CD14-positive monocyte (primary cell): ENCODE data around the gene VSIG10L2. TPM values are rescaled to one million over a fixed set of nuclear protein-coding genes. Genes with fewer than 3 reads are reported as not detected.

ENCODE experiments used
- DNase-seq, 3 donors: peaks; one replicate each; pipeline ENCODE4 v3.0.0-alpha.2; 2011 to 2022
- H2AFZ ChIP-seq: 2 replicates; pipeline ENCODE4 v1.6.0; 2012; ENCODE audit warnings: mild to moderate bottlenecking, low read depth, low read length, inconsistent platforms; ENCODE audit not compliant: insufficient read depth, poor library complexity, severe bottlenecking
- H3K27ac ChIP-seq, 2 donors: 1 replicate in 1 of 2; 2 replicates in 1 of 2; pipeline ENCODE4 v1.5.1; 2012 to 2013; ENCODE audit warnings: low read length in 2 of 2, control low read depth in 1 of 2, inconsistent platforms in 1 of 2, low read depth in 1 of 2, mild to moderate bottlenecking in 1 of 2
- H3K27me3 ChIP-seq, 2 donors: one replicate each; pipeline versions ENCODE4 v1.6.0 to v1.6.1; 2011 to 2013; ENCODE audit warnings: low read length in 2 of 2; ENCODE audit not compliant: control insufficient read depth in 2 of 2, insufficient read depth in 2 of 2
- H3K36me3 ChIP-seq, 2 donors: replicated peaks in 1 of 2; 1 replicate in 1 of 2; 2 replicates in 1 of 2; pipeline versions ENCODE4 v1.5.1 to v1.6.1; 2012 to 2013; ENCODE audit warnings: low read length in 2 of 2, control low read depth in 1 of 2, inconsistent platforms in 1 of 2, mild to moderate bottlenecking in 1 of 2; ENCODE audit not compliant: insufficient read depth in 2 of 2, control insufficient read depth in 1 of 2
- H3K4me1 ChIP-seq, 2 donors: 1 replicate in 1 of 2; 2 replicates in 1 of 2; pipeline versions ENCODE4 v1.5.1 to v1.6.1; 2012 to 2013; ENCODE audit warnings: low read length in 2 of 2, control low read depth in 1 of 2, inconsistent platforms in 1 of 2, mild to moderate bottlenecking in 1 of 2, moderate library complexity in 1 of 2; ENCODE audit not compliant: insufficient read depth in 2 of 2, control insufficient read depth in 1 of 2
- H3K4me2 ChIP-seq: replicated peaks from 2 replicates; pipeline ENCODE3; 2012; ENCODE audit warnings: low read length, moderate library complexity, mild to moderate bottlenecking; ENCODE audit not compliant: poor library complexity, severe bottlenecking; ENCODE audit errors: extremely low read depth
- H3K4me3 ChIP-seq, 3 experiments: fragments of 200-600 bp in 1 of 3; sonication (generic) in 1 of 3; replicated peaks in 1 of 3; 1 replicate in 2 of 3; 2 replicates in 1 of 3; pipeline ENCODE4 v1.5.1; 2011 to 2013; ENCODE audit warnings: low read length in 3 of 3, mild to moderate bottlenecking in 3 of 3, control low read depth in 2 of 3, low read depth in 2 of 3, inconsistent platforms in 1 of 3, moderate library complexity in 1 of 3
- H3K79me2 ChIP-seq: 2 replicates; pipeline ENCODE4 v1.6.0; 2012; ENCODE audit warnings: mild to moderate bottlenecking, control low read depth, inconsistent platforms, low read length, moderate library complexity; ENCODE audit not compliant: insufficient read depth
- H3K9ac ChIP-seq: 2 replicates; pipeline ENCODE4 v1.6.0; 2017; ENCODE audit warnings: low read length, mild to moderate bottlenecking; ENCODE audit not compliant: insufficient read depth, poor library complexity, severe bottlenecking
- H3K9me3 ChIP-seq, 2 donors: replicated peaks in 1 of 2; 1 replicate in 1 of 2; 2 replicates in 1 of 2; pipeline versions ENCODE4 v1.5.1 to v1.6.1; 2012 to 2013; ENCODE audit warnings: low read length in 2 of 2, control low read depth in 1 of 2; ENCODE audit not compliant: control insufficient read depth in 1 of 2, insufficient read depth in 1 of 2
- H4K20me1 ChIP-seq: 2 replicates; pipeline ENCODE4 v1.6.0; 2012; ENCODE audit warnings: mild to moderate bottlenecking, low read length, control low read depth, moderate library complexity; ENCODE audit not compliant: insufficient read depth
- H3K27ac Mint-ChIP-seq, 7 donors: one replicate each; pipeline ENCODE4 v1.8.0; 2020; ENCODE audit warnings: mild to moderate bottlenecking in 7 of 7, mixed read lengths in 7 of 7, moderate library complexity in 6 of 7, inconsistent platforms in 2 of 7
- H3K27me3 Mint-ChIP-seq, 3 donors: one replicate each; pipeline ENCODE4 v1.8.0; 2021 to 2022; ENCODE audit warnings: low read depth in 3 of 3, mild to moderate bottlenecking in 3 of 3, mixed read lengths in 3 of 3, moderate library complexity in 3 of 3, inconsistent platforms in 1 of 3
- H3K36me3 Mint-ChIP-seq, 2 donors: one replicate each; pipeline ENCODE4 v1.8.0; 2020; ENCODE audit warnings: mixed read lengths in 2 of 2, inconsistent platforms in 1 of 2, mild to moderate bottlenecking in 1 of 2
- H3K4me1 Mint-ChIP-seq: one replicate; pipeline ENCODE4 v1.8.0; 2020; ENCODE audit warnings: mild to moderate bottlenecking, mixed read lengths
- H3K4me3 Mint-ChIP-seq, 2 donors: one replicate each; pipeline ENCODE4 v1.8.0; 2020; ENCODE audit warnings: mild to moderate bottlenecking in 2 of 2, mixed read lengths in 2 of 2, moderate library complexity in 1 of 2
- H3K9me3 Mint-ChIP-seq, 7 donors: one replicate each; pipeline ENCODE4 v1.8.0; 2020 to 2022; ENCODE audit warnings: mixed read lengths in 7 of 7, mild to moderate bottlenecking in 6 of 7, moderate library complexity in 6 of 7, inconsistent platforms in 2 of 7
- WGBS: methylation state at CpG from one replicate; pipeline ENCODE4 v1.1.5; 2013; ENCODE audit warnings: missing lambda C conversion rate; ENCODE audit not compliant: insufficient coverage; 5-methylcytosine and 5-hydroxymethylcytosine counted together
- intact Hi-C, 2 donors: fragments of 100-400 bp; cut with micrococcal nuclease; formaldehyde crosslinking; loops; one replicate each; pipeline versions ENCODE4 v1.15.0 to v1.15.1; 2023
- polyA plus RNA-seq, 3 donors: library from polyadenylated mRNA; depleted of rRNA in 1 of 3; unstranded in 2 of 3; stranded (reverse) in 1 of 3; fragments of 300-500 nt in 2 of 3; fragments of >200 nt in 1 of 3; fragmentation: Illumina TruSeq in 2 of 3; gene quantifications; 1 replicate in 2 of 3; 2 replicates in 1 of 3; pipeline ENCODE4 v1.2.3, GENCODE V29; 2012 to 2021
- TF ChIP-seq, protein P1 (sequence below): fragments of 200-600 bp; IDR thresholded peaks from one replicate; pipeline ENCODE4 v1.8.0; 2022; ENCODE audit warnings: antibody characterized with exemption, mild to moderate bottlenecking

VSIG10L2 gene
- polyA plus RNA-seq, 3 donors = not detected

DNA sequence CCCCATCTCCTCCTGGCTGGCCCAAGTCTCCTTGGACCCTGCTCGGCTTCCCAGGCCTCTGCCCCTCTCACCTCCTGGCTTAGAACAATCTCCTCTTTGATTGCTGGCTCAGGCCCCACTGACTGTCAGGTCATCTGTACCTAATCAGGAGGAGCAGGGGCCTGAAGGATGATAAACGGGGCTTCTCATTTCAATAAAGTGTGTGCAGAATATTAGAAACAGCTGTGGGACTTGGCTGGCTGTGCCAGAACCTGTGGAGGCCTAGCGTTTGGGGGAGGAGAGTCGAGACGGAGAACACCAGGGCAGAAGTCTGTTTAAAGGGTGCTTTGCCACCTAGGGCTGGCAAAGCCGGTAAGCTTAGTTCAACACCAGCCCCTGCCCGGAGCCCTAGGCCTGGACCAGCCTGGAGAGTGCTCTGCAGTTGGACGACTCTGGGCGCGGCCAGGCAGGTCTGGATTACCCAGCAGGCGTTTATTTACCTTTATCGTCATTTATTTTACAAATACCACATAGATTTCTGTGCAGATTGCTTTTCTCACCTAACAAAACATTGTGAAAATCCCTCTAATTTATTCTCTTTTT lies 10.1 kb upstream of the VSIG10L2 start:
- Histone ChIP-seq H3K9ac (no peak overlapping the region), H3K79me2 (no peaks in the 10 kb centered on the region), H3K36me3 (no peaks in the 10 kb centered on the region), H3K4me1 (no peaks in the 10 kb centered on the region), H4K20me1 (no peaks in the 10 kb centered on the region), H2AFZ (no peak overlapping the region), H3K27me3 (no peaks in the 10 kb centered on the region), H3K4me2 (no peak overlapping the region), H3K4me3 (no peak overlapping the region), H3K9me3 (no peaks in the 10 kb centered on the region), H3K27ac (no peak overlapping the region)
- no peak overlapping the region for H3K4me3 Mint-ChIP-seq
- TF ChIP-seq, protein P1, sequence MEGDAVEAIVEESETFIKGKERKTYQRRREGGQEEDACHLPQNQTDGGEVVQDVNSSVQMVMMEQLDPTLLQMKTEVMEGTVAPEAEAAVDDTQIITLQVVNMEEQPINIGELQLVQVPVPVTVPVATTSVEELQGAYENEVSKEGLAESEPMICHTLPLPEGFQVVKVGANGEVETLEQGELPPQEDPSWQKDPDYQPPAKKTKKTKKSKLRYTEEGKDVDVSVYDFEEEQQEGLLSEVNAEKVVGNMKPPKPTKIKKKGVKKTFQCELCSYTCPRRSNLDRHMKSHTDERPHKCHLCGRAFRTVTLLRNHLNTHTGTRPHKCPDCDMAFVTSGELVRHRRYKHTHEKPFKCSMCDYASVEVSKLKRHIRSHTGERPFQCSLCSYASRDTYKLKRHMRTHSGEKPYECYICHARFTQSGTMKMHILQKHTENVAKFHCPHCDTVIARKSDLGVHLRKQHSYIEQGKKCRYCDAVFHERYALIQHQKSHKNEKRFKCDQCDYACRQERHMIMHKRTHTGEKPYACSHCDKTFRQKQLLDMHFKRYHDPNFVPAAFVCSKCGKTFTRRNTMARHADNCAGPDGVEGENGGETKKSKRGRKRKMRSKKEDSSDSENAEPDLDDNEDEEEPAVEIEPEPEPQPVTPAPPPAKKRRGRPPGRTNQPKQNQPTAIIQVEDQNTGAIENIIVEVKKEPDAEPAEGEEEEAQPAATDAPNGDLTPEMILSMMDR = no peak
- H3K36me3 Mint-ChIP-seq = no peaks in the 10 kb centered on the region
- peaks cover 0 to 7% (median 0%) of the 10 kb centered on the region in 7 donors for H3K9me3 Mint-ChIP-seq
- peaks cover 4% of the 10 kb centered on the region for H3K4me1 Mint-ChIP-seq
- no peak overlapping the region for H3K27ac Mint-ChIP-seq
- 82% methylated on average over 10 of the region's 12 CpGs for WGBS
- intact Hi-C loops = no loop called here
- peaks cover 1 to 3% (median 2%) of the 10 kb centered on the region in 3 donors for H3K27me3 Mint-ChIP-seq
- DNase-seq = no peak

DNA sequence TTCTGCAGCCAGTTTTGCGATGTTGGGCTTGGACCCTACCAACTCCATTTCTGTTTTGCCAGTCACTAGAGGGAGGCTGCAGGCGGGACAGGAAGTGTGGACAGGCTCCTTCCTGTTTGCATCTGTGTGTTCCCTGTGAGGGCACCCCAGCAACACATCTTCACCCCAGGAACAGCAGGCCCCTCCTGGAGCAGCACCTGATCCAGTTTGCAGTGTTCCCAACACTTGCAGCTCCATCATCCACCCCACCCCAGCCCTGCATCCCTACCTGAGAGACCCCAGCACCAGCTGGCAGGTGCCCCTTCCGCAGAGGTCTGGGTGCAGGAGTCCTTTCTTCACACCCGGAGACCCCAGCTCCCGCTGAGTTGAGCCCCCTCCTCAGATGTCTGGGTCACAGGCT lies 7.4 kb upstream of the VSIG10L2 start:
- no peaks in the 10 kb centered on the region for H4K20me1 ChIP-seq
- no peak overlapping the region for H3K9ac ChIP-seq
- H3K4me1 ChIP-seq = no peaks in the 10 kb centered on the region
- Mint-ChIP-seq H3K36me3 (no peaks in the 10 kb centered on the region), H3K4me3 (no peak overlapping the region), H3K27ac (no peak overlapping the region), H3K27me3 (peaks cover 0 to 8% (median 0%) of the 10 kb centered on the region in 3 donors), H3K9me3 (peaks cover 0 to 7% (median 0%) of the 10 kb centered on the region in 7 donors), H3K4me1 (peaks cover 4% of the 10 kb centered on the region)
- no peaks in the 10 kb centered on the region for H3K9me3 ChIP-seq
- TF ChIP-seq, protein P1 = no peak
- H2AFZ ChIP-seq = peak overlapping the region; percentile 63
- H3K4me3 ChIP-seq = no peak overlapping the region
- H3K4me2 ChIP-seq = no peak overlapping the region
- 90% methylated on average over 5 of the region's 5 CpGs for WGBS
- intact Hi-C loops = no loop called here
- no peak overlapping the region for H3K27ac ChIP-seq
- H3K27me3 ChIP-seq = no peaks in the 10 kb centered on the region
- no peaks in the 10 kb centered on the region for H3K79me2 ChIP-seq
- DNase-seq = no peak
- H3K36me3 ChIP-seq = no peaks in the 10 kb centered on the region
